Pancreas (tissue), 10 donors: ENCODE results near the gene SULT2B1. TPM values are rescaled to one million over a fixed set of nuclear protein-coding genes. Genes with fewer than 3 reads are reported as not detected.

Source experiments
- ATAC-seq, 4 donors: fragments of 200-7000 bp; cut with Tn5 transposase; one replicate each; pipeline versions ENCODE4 v1.8.0 to v1.9.1; 2020; ENCODE audit warnings: mild to moderate bottlenecking in 4 of 4, moderate library complexity in 4 of 4
- DNase-seq, 6 donors: peaks; one replicate each; pipeline ENCODE4 v3.0.0-alpha.2; 2020
- FAIRE-seq: peaks from 2 replicates; lab custom pipeline; 2012; peaks lifted over from hg19 to GRCh38; lab: Jason Lieb, UNC
- H3K27ac ChIP-seq, 4 donors: fragments of 200-600 bp; sonication (generic); 1 replicate in 3 of 4; 2 replicates in 1 of 4; pipeline versions ENCODE4 v1.5.0 to v1.8.0; 2020
- H3K27me3 ChIP-seq, 4 donors: fragments of 200-600 bp; one replicate each; pipeline ENCODE4 v1.8.0; 2021
- H3K36me3 ChIP-seq, 3 donors: fragments of 200-600 bp; sonication (generic) in 1 of 3; one replicate each; pipeline versions ENCODE4 v1.5.0 to v1.8.0; 2020 to 2021
- H3K4me1 ChIP-seq, 3 donors: fragments of 200-600 bp; one replicate each; pipeline ENCODE4 v1.8.0; 2021
- H3K4me3 ChIP-seq, 4 donors: fragments of 200-600 bp; sonication (generic) in 2 of 4; one replicate each; pipeline versions ENCODE4 v1.5.0 to v1.8.0; 2020 to 2021
- H3K9me3 ChIP-seq, 4 donors: fragments of 200-600 bp; one replicate each; pipeline ENCODE4 v1.8.0; 2021
- WGBS, 2 donors: extraction: QIAGEN DNeasy Blood & Tissue Kit; methylation state at CpG; one replicate each; pipeline ENCODE4 v1.1.7; 2013; 5-methylcytosine and 5-hydroxymethylcytosine counted together
- intact Hi-C, 3 donors: fragments of 100-400 bp; cut with DNase I; formaldehyde crosslinking; loops; one replicate each; pipeline versions ENCODE4 v1.11.1 to v1.14.2; 2022
- polyA plus RNA-seq, 2 donors: library from polyadenylated mRNA; stranded (reverse); fragments of 200-250 nt; gene quantifications; one replicate each; pipeline ENCODE4 v1.2.3, GENCODE V29; 2013
- total RNA-seq, 6 donors: library from RNA; stranded (reverse); fragmentation: NEBNext Ultra II Directional in 4 of 6; extraction: Animal tissue kit (Norgen Biotek cat#: 25700) in 4 of 6; gene quantifications; one replicate each; pipeline versions ENCODE4 v1.2.1 to v1.2.4, GENCODE V29; 2021 to 2023
- TF ChIP-seq, protein P1 (sequence below), 4 donors: fragments of 200-600 bp; sonication (generic) in 3 of 4; IDR thresholded peaks; one replicate each; pipeline versions ENCODE4 v1.5.0 to v1.8.0; 2021; ENCODE audit warnings: antibody characterized with exemption in 4 of 4
- donor health status: healthy with polysubstance abuse.
- donor health status: DM: no; HTN: no; CAD: no; lungs with moderate emphysema.
- donor health status: DM: no; HTN: no; CAD: no.
- donor health status: control.
- donor health status: control.
- donor health status: Bipolar disorder and iron deficiency.
- donor health status: DM: yes; HTN: yes; CAD: no.
- donor health status: DM: no; HTN: no; CAD: no.
- donor health status: DM: no; HTN: no; CAD: no.
- donor health status: DM: yes; HTN: yes; CAD: no.

Gene SULT2B1
- total and polyA plus RNA-seq, 8 donors, result 0.32 to 1.7 (median 0.62) TPM; not detected in 1

DNA sequence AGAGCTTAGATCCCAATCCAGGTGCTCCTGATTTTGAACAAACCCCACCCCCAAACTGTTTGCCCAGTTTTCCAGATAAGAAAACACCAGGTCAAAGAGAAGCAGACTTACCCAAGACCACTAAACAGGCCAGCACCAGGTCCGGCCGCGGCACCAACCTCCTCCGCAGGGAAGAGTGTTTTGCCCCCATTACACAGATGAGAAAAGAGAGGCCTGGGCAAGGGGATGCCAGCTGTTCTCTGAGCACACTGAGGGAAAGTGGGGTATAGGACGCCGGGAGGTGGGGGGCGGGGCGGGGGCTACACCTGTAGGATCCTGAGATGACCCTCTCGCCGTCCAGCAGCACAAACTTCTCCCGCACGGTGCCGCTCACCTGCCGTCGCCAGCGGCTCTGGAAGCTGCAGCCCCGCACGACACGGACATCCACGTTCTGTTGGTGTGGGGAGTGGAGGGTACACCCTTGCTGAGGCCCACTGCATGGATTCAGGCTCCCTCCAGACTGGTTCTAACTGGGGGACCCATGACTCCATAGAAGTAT lies 57.7 kb downstream of the SULT2B1 start:
- no peaks in the 10 kb centered on the region for H3K27me3 ChIP-seq
- no peak overlapping the region for H3K27ac ChIP-seq
- no peaks in the 10 kb centered on the region for H3K36me3 ChIP-seq
- intact Hi-C loops, result no loop called here
- H3K4me1 ChIP-seq, result no peaks in the 10 kb centered on the region
- DNase-seq (no peak), FAIRE-seq (no peak), ATAC-seq (no peak)
- 88 to 90% methylated on average over 20 of the region's 20 CpGs for WGBS, 2 donors
- no peak overlapping the region for H3K4me3 ChIP-seq
- TF ChIP-seq, protein P1, sequence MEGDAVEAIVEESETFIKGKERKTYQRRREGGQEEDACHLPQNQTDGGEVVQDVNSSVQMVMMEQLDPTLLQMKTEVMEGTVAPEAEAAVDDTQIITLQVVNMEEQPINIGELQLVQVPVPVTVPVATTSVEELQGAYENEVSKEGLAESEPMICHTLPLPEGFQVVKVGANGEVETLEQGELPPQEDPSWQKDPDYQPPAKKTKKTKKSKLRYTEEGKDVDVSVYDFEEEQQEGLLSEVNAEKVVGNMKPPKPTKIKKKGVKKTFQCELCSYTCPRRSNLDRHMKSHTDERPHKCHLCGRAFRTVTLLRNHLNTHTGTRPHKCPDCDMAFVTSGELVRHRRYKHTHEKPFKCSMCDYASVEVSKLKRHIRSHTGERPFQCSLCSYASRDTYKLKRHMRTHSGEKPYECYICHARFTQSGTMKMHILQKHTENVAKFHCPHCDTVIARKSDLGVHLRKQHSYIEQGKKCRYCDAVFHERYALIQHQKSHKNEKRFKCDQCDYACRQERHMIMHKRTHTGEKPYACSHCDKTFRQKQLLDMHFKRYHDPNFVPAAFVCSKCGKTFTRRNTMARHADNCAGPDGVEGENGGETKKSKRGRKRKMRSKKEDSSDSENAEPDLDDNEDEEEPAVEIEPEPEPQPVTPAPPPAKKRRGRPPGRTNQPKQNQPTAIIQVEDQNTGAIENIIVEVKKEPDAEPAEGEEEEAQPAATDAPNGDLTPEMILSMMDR (IDR thresholded peaks at IDR 0.05), result no peak
- no peaks in the 10 kb centered on the region for H3K9me3 ChIP-seq

GRCh38 chr19:48611872-48612271 lies 59.9 kb downstream of the SULT2B1 start:
- WGBS, 2 donors, result 83 to 91% methylated on average over 14 of the region's 14 CpGs
- TF ChIP-seq, protein P1 (IDR thresholded peaks at IDR 0.05), result no peak
- ATAC-seq (no peak), FAIRE-seq (no peak), DNase-seq (no peak)
- intact Hi-C loops, result no loop called here
- H3K9me3 ChIP-seq, result no peaks in the 10 kb centered on the region
- H3K36me3 ChIP-seq, result peaks cover 0 to 20% (median 16%) of the 10 kb centered on the region in 3 donors
- H3K27me3 ChIP-seq, result no peaks in the 10 kb centered on the region
- peaks cover 0 to 3% (median 1%) of the 10 kb centered on the region in 3 donors for H3K4me1 ChIP-seq
- no peak overlapping the region for H3K27ac ChIP-seq
- no peak overlapping the region for H3K4me3 ChIP-seq

GRCh38 chr19:48613024-48613851 lies 61.3 kb downstream of the SULT2B1 start:
- DNase-seq (peak in 5 of 6 donors; percentile 26 to 82 (median 49)), FAIRE-seq (no peak), ATAC-seq (peak in 2 of 4 donors; percentile 3)
- H3K4me1 ChIP-seq, result peaks cover 8 to 14% (median 12%) of the 10 kb centered on the region in 3 donors
- H3K36me3 ChIP-seq, result peaks cover 0 to 24% (median 22%) of the 10 kb centered on the region in 3 donors
- H3K27me3 ChIP-seq, result no peaks in the 10 kb centered on the region
- H3K27ac ChIP-seq, result no peak overlapping the region
- WGBS, 2 donors, result 73 to 77% methylated on average over 39 of the region's 39 CpGs
- no peak overlapping the region for H3K4me3 ChIP-seq
- intact Hi-C loops, result no loop called here
- TF ChIP-seq, protein P1 (IDR thresholded peaks at IDR 0.05), result no peak
- H3K9me3 ChIP-seq, result no peaks in the 10 kb centered on the region

DNA sequence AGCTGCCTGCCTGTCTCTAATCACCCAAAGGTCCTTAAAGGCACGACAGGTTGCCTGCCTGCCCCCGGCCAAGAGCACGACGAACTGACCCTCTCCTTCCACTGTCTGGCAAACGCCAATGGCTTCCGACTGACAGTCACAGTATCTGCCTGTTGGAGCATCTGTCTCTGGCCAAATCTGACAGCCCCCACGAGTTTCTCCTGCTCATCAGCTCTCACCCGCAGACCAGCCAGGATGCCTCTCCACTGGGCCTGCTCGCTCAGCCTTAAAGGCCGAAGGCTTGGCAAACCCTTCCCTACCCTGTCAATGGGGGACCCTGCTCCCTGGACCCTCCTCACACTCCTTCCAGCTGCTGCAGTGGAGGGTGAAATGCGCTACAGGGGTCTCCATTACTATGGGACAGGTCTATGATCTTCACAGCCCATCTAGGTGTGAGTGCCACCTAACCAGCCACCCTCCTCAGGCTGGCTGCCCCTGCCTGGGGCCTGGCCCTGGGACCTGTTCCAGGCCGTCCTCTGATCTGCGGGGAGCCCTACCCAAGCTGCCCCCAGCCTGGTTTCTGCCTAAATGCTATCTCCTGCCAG lies 62.0 kb downstream of the SULT2B1 start:
- Histone ChIP-seq H3K4me3 (no peak overlapping the region), H3K36me3 (peaks cover 0 to 24% (median 22%) of the 10 kb centered on the region in 3 donors), H3K27me3 (no peaks in the 10 kb centered on the region), H3K9me3 (no peaks in the 10 kb centered on the region), H3K27ac (no peak overlapping the region), H3K4me1 (peaks cover 8 to 14% (median 12%) of the 10 kb centered on the region in 3 donors)
- TF ChIP-seq, protein P1 (IDR thresholded peaks at IDR 0.05), result no peak
- 69 to 74% methylated on average over 13 of the region's 13 CpGs for WGBS, 2 donors
- ATAC-seq, result no peak
- no peak for FAIRE-seq
- peak in 3 of 6 donors; percentile 28 to 66 (median 58) for DNase-seq
- intact Hi-C loops, result no loop called here
